Measurements from ENCODE around the gene KCP. TPM values are rescaled to one million over a fixed set of nuclear protein-coding genes. Genes with fewer than 3 reads are reported as not detected.

Gene KCP
- total and polyA plus RNA-seq, 2 of the 13 experiments (the other 11 are each of a cell fraction or from before 2014, with no cell fraction given), result 0.37 to 1.0 TPM

GRCh38 chr7:128899392-128899791, 11.1 kb downstream of the KCP start:
- no peaks in the 10 kb centered on the region for H3K79me2 ChIP-seq (ENCODE audit: insufficient read depth, low read length)

GRCh38 chr7:128895320-128895719, 15.2 kb downstream of the KCP start:
- ChIA-PET CTCF (ENCODE audit: low intra/inter-chr PET ratio, low total read pairs) (no interaction called here), POLR2A (no interaction called here)
- Histone ChIP-seq H3K4me2 (ENCODE audit: low read depth, low read length) (no peak overlapping the region), H3K27ac (ENCODE audit: extremely low read length, insufficient read depth, low read length) (no peak overlapping the region), H3K9me3 (ENCODE audit: low read length) (peaks cover 8% of the 10 kb centered on the region), H3K9ac (ENCODE audit: insufficient read depth, low read depth, low read length) (no peak overlapping the region), H3K4me1 (ENCODE audit: insufficient read depth, low read length) (no peaks in the 10 kb centered on the region), H3K4me3 (replicated peaks in 1 of 3; ENCODE audit: insufficient read depth in 1 of 3, low read depth in 2 of 3, low read length in 3 of 3) (no peak overlapping the region), H3K36me3 (replicated peaks in 1 of 2; ENCODE audit: control insufficient read depth in 1 of 2, insufficient read depth in 2 of 2, low read length in 2 of 2) (no peaks in the 10 kb centered on the region), H4K20me1 (ENCODE audit: insufficient read depth, low read length) (no peaks in the 10 kb centered on the region), H2AFZ (ENCODE audit: low read length) (no peak overlapping the region), H3K27me3 (ENCODE audit: control insufficient read depth in 1 of 2, insufficient read depth in 2 of 2, low read length in 2 of 2) (peaks cover 1 to 7% of the 10 kb centered on the region in 2 experiments; a peak in 3 of 5 replicates), H3K79me2 (ENCODE audit: insufficient read depth, low read length) (no peaks in the 10 kb centered on the region)
- ATAC-seq (no peak), DNase-seq (ENCODE audit: low spot score) (no peak), FAIRE-seq (no peak)
- no TSS peak for BruUV-seq (replicated peaks)
- 17% methylated on average over 3 of the region's 3 CpGs for WGBS (ENCODE audit: low lambda C conversion rate)
- in situ Hi-C loops (cut with HindIII; ENCODE audit: extremely low pct_ligation_motif_present, low pct_unique_long_range_greater_than_20kb) (loop anchor here (25.0 kb wide), 1 partner anchor 458 kb away; no protein-coding TSS in a partner anchor), intact Hi-C loops (cut with micrococcal nuclease; ENCODE audit: unreplicated experiment) (no loop called here)
- TF ChIP-seq TP53 (CRISPR knock-in tag; conservative IDR thresholded peaks at IDR 0.05), result no peak
- TF ChIP-seq MEIS1 (CRISPR knock-in tag; IDR thresholded peaks at IDR 0.05; ENCODE audit: borderline replicate concordance), result no peak
- TF ChIP-seq ZNF260 (CRISPR knock-in tag; IDR thresholded peaks at IDR 0.05; ENCODE audit: borderline replicate concordance, low read depth), result no peak
- TF ChIP-seq ELF3 (CRISPR knock-in tag; IDR thresholded peaks at IDR 0.05), result no peak
- TF ChIP-seq ESRRA (CRISPR knock-in tag; IDR thresholded peaks at IDR 0.05; ENCODE audit: low read depth), result no peak
- no peak for TF ChIP-seq ARID4A (CRISPR knock-in tag; IDR thresholded peaks at IDR 0.05; ENCODE audit: borderline replicate concordance)
- TF ChIP-seq MEIS2 (CRISPR knock-in tag; IDR thresholded peaks at IDR 0.05), result no peak
- no peak for TF ChIP-seq ZNF768 (CRISPR knock-in tag; IDR thresholded peaks at IDR 0.05)
- TF ChIP-seq FLYWCH1 (CRISPR knock-in tag; IDR thresholded peaks at IDR 0.05), result no peak
- TF ChIP-seq ZFP62 (CRISPR knock-in tag; IDR thresholded peaks at IDR 0.05), result no peak
- no peak for TF ChIP-seq SOX5 (CRISPR knock-in tag; IDR thresholded peaks at IDR 0.05; ENCODE audit: borderline replicate concordance)
- TF ChIP-seq ZBTB21 (CRISPR knock-in tag; IDR thresholded peaks at IDR 0.05), result no peak
- TF ChIP-seq IRX3 (CRISPR knock-in tag; IDR thresholded peaks at IDR 0.05; ENCODE audit: borderline replicate concordance, low read depth), result no peak
- TF ChIP-seq MAFG (CRISPR knock-in tag; IDR thresholded peaks at IDR 0.05), result no peak

More at GRCh38 chr7:128899392-128899791, 11.1 kb downstream of the KCP start:
- H3K27ac ChIP-seq (ENCODE audit: extremely low read length, insufficient read depth, low read length), result no peak overlapping the region
- TF ChIP-seq TOPORS (CRISPR knock-in tag; IDR thresholded peaks at IDR 0.05) (peak; percentile 57; the same call in 1 of the 2 replicates), ZSCAN12 (CRISPR knock-in tag; IDR thresholded peaks at IDR 0.05) (no peak)
- intact Hi-C loops (cut with micrococcal nuclease; ENCODE audit: unreplicated experiment) (no loop called here), in situ Hi-C loops (cut with HindIII; ENCODE audit: extremely low pct_ligation_motif_present, low pct_unique_long_range_greater_than_20kb) (loop anchor here (25.0 kb wide), 1 partner anchor 462 kb away; no protein-coding TSS in a partner anchor)
- no peaks in the 10 kb centered on the region for H3K4me1 ChIP-seq (ENCODE audit: insufficient read depth, low read length)
- ChIA-PET CTCF (ENCODE audit: low intra/inter-chr PET ratio, low total read pairs) (no interaction called here), POLR2A (no interaction called here)
- no peak overlapping the region for H3K4me3 ChIP-seq (replicated peaks in 1 of 3; ENCODE audit: insufficient read depth in 1 of 3, low read depth in 2 of 3, low read length in 3 of 3)
- FAIRE-seq (no peak), ATAC-seq (no peak), DNase-seq (ENCODE audit: low spot score) (no peak)
- H4K20me1 ChIP-seq (ENCODE audit: insufficient read depth, low read length), result no peaks in the 10 kb centered on the region
- H3K36me3 ChIP-seq (replicated peaks in 1 of 2; ENCODE audit: control insufficient read depth in 1 of 2, insufficient read depth in 2 of 2, low read length in 2 of 2), result no peaks in the 10 kb centered on the region
- H3K9ac ChIP-seq (ENCODE audit: insufficient read depth, low read depth, low read length), result no peak overlapping the region
- BruUV-seq (replicated peaks), result no TSS peak
- no peak overlapping the region for H3K4me2 ChIP-seq (ENCODE audit: low read depth, low read length)
- H3K9me3 ChIP-seq (ENCODE audit: low read length), result peaks cover 8% of the 10 kb centered on the region
- no peak overlapping the region for H2AFZ ChIP-seq (ENCODE audit: low read length)
- H3K27me3 ChIP-seq (ENCODE audit: control insufficient read depth in 1 of 2, insufficient read depth in 2 of 2, low read length in 2 of 2), result 0 out of 5 replicates have a peak, but pooled peaks cover 0 to 5% of the 10 kb centered on the region in 2 experiments
